GM21528 (cell line): ENCODE data around the gene EYA2.
"Not testable (repeated sequence)": the region's sequence is repeated elsewhere in the genome, so short reads cannot be mapped to it uniquely, and the experiment has no call there.

Source experiments
- ATAC-seq: cut with Tn5 transposase; IDR thresholded peaks from one replicate; pipeline ENCODE4 v1.9.1; 2021; ENCODE audit warnings: mild to moderate bottlenecking, moderate library complexity; ENCODE audit not compliant: unreplicated experiment, low FRiP score

The EYA2 gene

DNA sequence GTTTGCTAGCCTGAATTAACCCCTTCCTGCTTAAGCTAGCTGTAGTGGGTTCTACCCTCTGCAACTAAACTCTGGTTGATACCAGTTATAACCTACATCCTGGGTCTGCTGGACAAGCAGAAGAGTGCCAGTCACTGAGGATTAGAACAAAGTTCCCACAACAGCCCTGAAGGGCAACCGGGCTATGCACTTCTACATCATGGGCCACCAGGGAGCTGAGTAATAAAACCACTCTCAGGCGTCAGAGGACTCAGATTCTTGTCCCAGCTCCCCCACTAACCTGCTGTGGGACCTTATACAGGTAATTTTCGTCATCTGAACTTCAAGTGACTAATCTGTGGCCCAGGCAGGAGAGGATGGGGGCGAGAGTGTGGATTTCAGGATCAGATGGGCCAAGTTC is 56.8 kb downstream of the EYA2 start:
- no peak for ATAC-seq

DNA sequence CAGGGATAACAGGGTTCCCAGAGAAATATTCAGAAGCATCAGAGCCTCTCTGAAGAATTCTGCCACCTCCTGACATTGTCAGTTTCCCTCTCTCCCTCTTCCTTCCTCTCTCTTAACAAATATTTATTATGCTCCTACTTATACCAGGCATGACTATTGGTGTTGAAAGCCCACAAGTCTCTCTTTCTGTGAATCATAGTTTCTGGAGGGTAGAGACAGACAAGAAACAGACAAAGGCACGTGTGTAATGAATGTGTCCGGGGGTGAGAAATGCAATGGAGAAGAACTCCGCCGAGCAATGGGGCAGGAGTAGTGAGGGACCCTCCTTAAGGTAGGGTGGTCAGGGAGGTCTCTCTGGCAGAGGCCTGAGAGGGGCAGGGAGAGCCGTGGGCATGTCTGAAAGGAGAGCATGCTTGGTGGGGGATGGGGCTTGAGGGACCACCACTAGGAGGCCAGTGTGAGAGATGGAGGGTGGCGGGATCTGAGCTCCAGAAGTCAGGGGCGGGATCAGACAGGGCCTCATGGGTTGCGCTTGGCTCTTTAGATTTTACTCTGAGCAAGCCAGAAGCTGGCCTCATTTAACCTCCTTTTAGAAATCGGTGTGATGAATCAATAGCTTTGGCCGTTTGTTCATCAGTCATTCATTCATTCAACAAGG is 57.3 kb downstream of the EYA2 start:
- ATAC-seq, result no peak

DNA sequence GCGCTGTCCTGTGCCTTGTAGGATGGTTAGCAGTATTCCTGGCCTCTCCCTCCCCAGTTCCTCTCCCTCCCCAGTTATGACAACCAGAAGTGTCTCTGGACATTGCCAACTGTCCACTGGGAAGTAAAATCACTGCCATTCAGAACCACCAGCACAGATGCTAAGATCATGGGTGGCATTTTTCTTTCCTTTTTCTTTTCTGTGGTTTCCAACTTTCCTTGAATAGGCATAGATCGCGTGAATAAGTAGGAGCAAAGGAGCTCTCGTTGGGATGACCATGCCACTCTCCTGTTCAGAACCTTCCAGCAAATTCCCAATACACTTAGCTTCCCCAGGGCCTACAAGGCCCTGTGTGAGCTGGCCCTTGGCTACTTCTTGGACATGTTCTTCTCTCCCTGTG is 59.0 kb downstream of the EYA2 start:
- ATAC-seq, result no peak

DNA sequence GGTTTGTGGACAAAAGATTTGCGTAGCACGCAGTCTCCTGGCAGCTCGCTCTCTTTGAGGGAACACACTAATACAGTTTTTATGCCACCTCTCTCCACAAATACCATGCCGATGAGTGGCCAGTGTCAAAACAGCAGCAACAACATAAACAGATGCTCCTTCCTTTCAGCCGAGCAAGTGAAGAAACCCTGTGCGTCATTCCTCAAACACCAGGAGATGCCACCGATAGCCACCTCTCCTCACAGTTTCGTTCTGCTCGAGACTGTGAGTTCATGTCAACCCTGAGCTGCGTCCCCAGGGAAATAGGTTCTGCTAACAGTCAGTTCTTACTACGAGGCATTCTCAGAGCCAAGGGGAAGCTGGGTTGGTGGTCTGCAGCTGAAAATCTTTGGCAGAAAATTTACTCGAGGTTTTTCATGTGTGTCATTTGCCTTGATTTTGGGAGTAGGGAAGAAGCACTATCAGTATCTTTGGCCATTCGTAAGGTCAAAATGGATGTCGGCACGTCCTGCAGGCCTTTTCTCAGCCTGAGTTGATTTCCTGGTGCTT is 59.9 kb downstream of the EYA2 start:
- ATAC-seq, result no peak

DNA sequence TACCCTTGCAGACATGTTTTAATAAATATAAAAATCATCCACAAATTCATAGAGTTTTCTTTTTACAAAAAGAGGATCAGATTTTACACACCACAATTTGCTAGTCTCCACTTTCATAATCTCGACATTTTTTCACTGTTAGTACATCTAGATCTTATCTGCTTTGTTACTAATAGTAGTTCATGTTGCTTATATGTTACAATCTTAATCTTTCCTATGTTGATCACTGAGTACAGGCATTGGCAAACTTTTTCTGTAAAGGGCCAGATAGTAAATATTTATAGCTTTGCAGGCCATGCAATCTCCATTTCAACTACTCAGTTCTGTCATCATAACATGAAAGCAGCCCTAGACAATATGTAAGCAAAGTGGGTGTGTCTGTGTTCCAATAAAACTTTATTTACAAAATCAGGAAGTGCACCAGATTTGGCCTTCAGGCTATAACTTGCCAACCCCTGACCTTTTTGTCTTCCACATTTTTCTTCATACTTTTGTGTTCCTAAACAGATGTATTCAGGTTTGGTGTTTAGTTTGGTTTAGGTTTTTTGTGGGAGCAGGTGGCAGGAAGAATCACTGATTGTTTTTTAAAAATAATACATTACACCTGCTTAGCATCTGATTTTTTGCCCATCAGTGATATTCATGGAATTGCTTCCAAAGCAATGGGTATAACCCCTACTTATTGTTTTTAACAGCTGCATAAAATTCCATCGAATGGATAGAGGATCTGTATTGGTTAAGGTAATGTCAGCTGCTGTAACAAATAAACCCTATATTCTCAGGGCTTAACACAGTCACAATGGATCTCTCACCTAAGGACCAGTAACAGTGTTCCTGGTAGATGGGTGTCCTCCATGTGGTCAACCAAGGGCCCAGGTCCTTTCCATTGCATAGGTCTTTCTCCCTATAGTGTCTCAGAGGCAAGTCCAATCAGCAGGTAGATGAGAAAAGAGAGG is 61.2 kb downstream of the EYA2 start:
- no peak for ATAC-seq

DNA sequence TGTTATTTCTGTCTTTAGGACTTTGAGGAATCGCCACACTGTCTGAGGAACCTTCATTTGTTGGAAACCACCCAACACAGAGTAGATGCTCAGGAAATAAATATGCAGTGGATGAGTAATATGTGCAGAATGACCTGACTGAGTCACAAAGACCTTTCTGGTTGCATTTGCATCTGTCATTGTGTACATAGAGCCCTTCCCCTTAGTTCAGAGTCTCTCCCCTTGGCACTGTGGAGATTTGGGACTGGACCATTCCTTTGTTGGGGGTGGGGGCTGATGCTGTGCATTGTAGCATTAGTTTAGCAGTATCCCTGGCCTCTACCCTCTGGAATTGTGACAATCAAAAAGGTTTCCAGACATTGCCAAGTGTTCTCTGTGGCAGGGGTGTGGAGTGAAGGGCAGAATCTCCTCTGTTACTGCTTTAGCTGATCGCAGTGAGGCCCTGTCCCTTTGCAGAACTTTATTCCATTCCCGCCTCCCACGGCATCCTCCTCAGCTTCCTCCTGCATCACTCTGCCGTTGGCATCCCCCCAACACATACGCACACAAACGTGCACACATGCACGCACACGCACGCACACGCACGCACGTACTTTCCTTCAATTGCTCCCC is 64.5 kb downstream of the EYA2 start:
- no peak for ATAC-seq

DNA sequence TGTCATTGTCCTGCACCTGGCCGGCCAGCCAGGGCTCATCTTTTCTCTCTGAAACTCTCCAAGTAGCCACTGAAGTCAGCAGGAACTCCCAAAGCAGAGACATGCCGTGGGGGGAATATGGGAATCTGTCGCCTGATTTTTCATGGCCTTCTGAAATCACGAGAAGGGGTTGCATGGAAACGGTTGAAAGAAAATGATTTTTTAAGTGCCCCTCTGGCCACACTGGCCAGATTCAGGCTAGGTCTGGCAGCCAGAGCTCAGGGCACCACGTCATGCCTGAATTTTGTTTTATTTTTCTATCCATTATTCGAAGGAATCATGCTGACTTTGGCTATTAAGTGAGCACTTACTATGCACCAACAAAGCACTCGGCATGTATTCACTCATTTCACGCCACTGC is 65.2 kb downstream of the EYA2 start:
- no peak for ATAC-seq

DNA sequence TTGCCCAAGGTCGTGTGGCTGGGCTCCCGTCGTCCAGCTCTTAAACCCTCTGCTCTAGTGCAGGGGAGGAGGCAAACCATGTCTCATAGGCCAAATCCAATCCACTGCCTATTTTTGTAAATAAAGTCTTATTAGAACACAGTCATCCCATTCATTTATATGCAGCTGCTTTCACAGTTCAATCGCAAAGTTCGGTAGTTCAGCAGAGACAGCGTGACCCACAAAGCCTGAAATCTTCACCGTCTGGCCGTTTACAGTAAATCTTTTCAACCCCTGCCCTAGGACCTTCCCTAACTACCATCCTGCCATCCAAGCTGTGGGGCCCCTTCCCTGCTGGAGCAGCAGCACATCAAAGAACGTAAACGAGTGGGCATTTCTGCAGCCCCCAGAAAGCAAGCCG is 65.9 kb downstream of the EYA2 start:
- ATAC-seq, result no peak

DNA sequence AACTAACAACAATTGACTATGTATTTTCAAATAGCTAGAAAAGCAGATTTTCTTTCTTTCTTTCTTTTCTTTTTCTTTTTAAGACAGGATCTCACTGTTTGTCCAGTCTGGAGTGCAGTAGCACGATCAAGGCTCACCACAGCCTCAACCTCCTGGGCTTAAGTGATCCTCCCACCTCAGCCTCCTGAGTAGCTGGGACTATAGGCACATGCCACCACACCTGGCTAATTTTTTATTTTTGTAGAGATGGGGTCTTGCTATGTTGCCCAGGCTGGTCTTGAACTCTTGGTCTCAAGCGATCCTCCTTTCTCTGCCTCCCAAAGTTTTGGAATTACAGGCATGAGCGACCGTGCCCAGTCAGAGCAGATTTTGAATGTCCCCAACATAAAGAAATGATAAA is 67.3 kb downstream of the EYA2 start:
- ATAC-seq, result not testable (repeated sequence)

DNA sequence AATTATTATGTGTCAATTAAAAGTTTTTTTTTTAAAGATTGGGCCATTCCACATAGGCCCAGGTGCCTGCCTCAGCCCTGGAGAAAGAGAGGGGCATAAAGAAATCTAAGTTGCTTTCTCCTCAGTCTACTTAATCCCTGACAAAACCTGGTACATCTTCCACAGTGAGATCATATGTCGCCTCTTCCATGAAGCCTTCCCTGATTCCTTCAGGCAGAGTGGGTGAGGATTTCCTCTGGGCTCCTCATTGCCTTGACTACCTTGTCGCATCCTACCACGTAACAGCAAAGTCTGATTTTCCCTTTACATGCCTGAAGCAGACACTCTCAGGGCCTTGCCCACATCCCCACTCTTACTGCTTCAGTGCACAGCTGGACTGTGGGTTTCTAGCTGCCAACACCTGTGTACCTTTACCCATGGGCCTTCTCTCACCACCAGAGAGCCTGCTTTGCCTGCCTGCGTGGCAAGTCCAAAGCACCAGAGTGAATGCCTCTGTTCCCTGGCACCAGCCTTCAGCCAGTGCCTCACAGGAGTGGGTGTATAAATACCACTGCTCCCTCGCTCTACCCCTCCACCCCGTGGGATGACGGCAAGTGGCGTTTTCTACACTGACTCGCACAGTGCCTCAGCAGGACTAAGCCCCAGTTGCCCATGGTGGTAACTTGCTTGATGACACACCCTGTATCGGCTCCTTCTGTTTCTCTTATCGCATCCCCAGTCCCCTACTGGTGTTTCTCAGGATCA is 68.0 kb downstream of the EYA2 start:
- ATAC-seq, result no peak

DNA sequence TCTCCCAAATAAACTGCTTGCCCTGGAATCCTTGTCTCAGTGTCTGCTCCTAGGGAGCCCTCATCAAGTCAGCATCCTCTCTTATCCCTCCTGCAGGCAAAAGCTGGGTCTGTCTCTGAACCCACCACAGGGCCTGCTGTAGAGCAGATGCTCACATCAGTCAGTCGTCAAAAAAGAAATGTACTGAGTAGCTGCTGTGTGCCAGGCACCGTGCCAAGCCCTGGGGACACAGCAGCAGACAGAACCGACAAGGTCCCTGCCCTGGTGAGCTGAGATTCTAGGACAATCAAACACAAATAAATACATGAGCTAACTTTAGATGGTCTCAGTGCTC is 68.5 kb downstream of the EYA2 start:
- no peak for ATAC-seq

DNA sequence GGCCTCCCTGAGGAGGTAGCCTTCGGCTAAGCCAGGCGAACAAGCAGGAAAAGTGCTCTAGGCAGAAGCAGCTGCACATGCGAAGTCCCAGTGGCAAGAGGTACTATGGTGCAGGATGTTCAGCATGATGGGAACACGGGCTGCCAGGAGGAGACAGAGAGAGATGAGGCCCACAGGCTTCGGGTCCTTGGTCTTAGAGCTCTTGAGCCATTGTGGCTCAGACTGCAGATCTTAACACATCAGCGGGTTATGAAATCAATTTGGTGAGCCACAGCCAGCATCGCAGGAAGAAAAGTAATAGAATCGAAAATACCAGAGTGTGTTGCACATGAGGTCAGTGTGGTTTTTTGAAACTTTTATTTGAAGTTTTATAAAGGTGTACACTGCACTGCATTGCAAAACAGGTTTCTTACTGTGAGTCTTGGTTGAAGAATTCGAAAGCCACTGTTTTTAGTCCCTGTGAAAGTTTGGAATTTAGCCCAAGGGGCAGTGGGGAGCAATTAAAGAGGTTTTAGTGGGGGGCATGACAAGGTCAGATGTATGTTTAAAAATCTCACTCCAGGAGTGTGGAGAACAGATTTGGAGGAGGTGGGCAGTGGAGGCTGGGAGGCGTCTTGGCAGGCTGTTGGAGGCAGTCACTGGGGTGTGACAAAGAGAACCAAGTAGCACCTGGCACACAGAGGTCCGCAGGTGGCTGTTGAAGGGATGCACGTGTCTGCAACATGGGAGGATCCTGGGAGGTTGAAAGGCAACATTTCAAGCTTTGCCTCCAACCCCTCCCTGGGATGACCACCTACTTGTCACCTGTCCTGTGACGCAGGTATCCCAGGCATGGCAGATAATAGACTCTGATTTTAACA is 69.3 kb downstream of the EYA2 start:
- ATAC-seq, result no peak

DNA sequence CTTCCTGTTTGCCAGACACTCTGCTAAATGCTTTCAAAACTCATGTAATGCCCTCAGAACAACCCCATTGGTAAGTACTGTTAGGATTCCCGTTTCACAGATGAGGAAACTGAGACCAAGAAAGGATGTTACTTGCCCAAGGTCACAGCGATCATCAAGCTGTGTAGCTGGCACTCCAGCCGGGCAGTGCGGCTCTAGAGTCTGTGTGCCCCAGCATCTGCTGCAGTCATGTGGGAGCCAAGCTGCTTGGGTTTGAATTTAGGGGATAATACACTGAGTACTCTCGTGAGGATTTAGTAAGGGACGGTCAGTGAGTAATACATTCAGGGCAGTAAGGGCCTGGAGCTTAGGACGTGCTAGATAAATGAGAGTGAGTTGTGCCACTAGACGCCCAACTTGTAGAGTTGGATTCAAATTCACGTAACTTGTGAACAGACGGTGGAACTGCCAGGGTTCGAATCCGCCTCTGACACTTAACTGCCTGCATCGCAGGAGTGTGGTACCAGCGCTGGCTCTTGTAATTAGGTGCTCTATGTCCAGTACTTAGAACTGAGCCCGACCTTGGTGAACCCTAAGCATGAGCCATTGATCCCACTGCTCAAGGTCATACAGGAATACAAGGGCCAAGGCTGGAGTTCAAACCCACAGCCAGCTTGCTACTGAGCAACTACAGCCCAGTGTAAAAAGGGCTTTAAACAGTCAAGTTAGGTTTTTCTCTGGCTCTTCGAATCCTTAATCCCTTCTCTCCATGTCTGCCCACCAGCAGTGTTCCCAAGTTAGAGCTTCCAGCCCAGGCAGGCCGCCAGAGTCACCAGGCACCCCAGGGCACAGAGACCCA is 70.2 kb downstream of the EYA2 start:
- no peak for ATAC-seq

DNA sequence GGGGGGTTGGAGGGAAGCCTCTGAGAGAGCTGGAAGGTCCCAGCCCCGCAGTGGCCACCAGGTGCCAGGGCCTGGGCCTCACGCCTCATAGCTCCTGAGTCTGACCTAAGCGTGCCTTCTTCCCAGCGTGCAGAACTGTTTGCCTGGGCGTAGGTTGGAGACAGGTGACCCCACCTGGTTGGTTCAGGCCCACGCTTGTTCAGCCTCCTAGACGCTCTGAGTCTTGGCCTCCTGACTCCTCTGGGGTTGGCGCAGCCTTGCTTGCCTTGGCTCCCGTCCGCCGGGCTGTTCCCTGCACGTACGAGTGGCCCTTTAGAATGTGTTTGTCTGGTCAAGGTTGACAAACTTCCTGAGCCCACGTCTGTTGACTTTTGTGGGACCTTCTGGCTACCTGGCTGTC is 70.8 kb downstream of the EYA2 start:
- no peak for ATAC-seq

DNA sequence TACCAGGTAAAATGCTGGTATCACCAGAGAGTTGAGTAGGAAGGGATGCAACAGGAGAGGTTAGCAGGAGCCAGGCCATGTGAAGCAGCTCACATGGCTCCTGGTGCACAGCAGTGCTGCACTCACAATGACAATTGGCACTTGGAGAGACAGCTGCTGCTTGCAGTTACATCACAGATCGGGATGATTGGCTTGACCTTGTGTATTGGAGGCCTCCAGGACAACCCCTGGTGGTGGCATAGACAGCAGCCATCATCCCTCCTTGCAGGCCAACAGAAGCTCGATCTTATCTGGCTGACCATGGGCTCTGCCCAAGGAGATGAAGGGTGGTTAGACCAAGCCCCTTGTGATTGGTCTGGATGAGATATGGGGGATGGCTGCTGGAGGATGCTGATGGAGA is 73.0 kb downstream of the EYA2 start:
- no peak for ATAC-seq

DNA sequence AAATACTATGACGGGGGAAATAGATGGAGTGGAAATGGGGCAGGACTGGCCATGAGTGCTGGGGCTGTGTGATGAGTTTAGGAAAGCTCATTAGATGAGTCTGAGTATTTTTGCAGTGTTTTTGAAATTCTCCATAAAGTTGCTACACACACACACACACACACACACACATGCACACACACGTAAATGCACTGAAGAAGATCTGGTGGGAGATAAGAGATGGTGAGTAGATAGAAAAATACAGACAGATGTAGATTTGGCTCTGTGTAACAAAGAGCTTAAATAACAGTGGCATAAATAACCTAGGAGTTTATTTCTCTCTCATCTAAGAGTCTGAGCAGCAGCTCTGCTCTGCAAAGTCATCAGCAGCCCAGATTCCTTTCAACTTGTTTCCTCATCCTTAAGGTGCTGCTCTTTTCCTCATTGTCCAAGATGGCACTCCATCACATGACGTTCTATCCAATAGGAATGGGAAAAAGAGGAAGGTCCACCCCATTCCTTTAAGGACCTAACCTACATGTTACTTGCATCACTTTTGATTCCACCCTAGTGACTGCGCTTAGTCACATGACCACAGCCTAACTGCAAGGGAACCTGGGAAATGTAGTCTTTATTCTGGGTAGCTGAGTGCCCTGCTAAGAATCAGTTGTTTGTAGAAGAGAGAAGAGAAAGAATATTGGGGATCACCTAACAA is 76.4 kb downstream of the EYA2 start:
- no peak for ATAC-seq

DNA sequence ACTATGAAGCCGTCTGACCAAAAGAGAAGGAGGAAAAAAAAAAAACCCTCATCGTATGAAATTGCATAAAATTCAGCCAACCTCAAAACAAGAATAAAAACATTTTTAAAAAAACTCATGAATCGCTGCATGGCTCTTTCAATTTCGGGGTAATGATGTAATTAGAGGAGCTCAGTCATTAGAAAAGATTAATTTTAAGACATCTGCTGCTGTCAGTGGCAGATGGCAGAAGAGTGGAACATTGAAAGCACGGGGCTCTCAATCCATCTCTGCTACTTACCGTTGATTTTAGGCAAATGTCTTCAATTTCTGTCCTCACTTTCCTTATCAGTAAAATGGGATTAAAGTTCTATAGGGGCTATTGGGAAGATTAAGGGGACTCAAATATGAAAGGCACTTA is 79.1 kb downstream of the EYA2 start:
- no peak for ATAC-seq

DNA sequence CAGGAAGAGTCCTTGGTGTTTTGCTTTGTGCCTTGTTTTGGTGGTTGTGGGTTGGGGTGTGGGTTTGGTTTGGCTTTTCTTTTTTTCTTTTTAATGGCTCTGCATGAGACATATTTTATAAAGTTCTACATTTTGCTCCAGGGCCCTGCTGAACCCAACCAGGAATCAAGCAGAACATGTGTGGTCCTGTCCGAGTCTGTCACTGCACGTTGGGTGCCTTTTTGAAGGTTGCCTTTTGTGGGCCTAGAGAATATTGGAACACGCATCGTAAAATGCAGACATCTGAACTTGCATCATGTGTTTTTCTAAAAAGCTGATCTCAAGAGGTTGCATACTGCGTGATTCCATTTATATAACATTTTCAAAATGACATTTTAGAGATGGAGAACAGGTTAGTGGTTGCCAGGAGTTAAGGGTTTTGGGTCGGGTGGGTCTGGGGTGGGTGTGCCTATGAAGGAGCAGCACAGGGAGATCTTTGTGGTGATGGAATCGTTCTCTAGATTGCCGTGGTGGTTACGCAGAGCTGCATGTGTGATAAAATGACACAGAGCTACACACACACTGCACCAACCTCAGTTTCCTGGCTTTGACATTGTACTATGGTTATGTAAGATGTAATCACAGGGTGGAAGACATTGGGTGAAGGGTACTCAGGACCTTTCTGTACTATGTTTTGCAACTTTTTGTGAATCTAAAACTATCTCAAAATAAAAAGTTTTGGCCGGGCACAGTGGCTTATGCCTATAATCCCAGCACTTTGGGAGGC is 80.2 kb downstream of the EYA2 start:
- ATAC-seq, result no peak
